Common myeloid progenitor, CD34-positive (primary cell): ENCODE data around the gene DQX1.

Experiments
- CTCF ChIA-PET: fragments of 350-600 bp; sonication (Branson Sonifier 250); formaldehyde crosslinking; loops from one replicate; lab custom pipeline; 2021; ENCODE audit warnings: antibody characterized with exemption; lab: Charles Lee
- POLR2A ChIA-PET: fragments of 350-600 bp; sonication (Branson Sonifier 250); formaldehyde crosslinking; loops from one replicate; lab custom pipeline; 2021; ENCODE audit warnings: antibody characterized with exemption; lab: Charles Lee
- DNase-seq, 3 donors: peaks; one replicate each; pipeline versions ENCODE4 v3.0.0 to v3.0.0-alpha.2; 2013
- H3K27ac ChIP-seq, 2 experiments: 1 replicate in 1 of 2; 2 replicates in 1 of 2; pipeline ENCODE4 v1.7.0; 2013; ENCODE audit warnings: inconsistent platforms in 2 of 2, low read length in 2 of 2, mild to moderate bottlenecking in 2 of 2, low read depth in 1 of 2, moderate library complexity in 1 of 2; ENCODE audit not compliant: severe bottlenecking in 2 of 2, insufficient read depth in 1 of 2, poor library complexity in 1 of 2
- H3K27me3 ChIP-seq, 5 experiments: replicated peaks in 2 of 5; 1 replicate in 3 of 5; 2 replicates in 2 of 5; pipeline versions ENCODE4 v1.6.1 to v1.7.0; 2013; ENCODE audit warnings: low read length in 4 of 5, mild to moderate bottlenecking in 2 of 5, moderate library complexity in 2 of 5, inconsistent platforms in 1 of 5; ENCODE audit not compliant: insufficient read depth in 5 of 5, control insufficient read depth in 4 of 5
- H3K36me3 ChIP-seq, 4 experiments: 1 replicate in 2 of 4; 2 replicates in 2 of 4; pipeline versions ENCODE4 v1.6.1 to v1.7.0; 2013; ENCODE audit warnings: low read length in 3 of 4, control low read depth in 1 of 4, mild to moderate bottlenecking in 1 of 4; ENCODE audit not compliant: control insufficient read depth in 4 of 4, insufficient read depth in 4 of 4
- H3K4me1 ChIP-seq, 4 experiments: 1 replicate in 3 of 4; 2 replicates in 1 of 4; pipeline versions ENCODE4 v1.6.1 to v1.7.1; 2013; ENCODE audit warnings: low read length in 3 of 4, mild to moderate bottlenecking in 3 of 4, control low read depth in 1 of 4, inconsistent platforms in 1 of 4, moderate library complexity in 1 of 4; ENCODE audit not compliant: control insufficient read depth in 4 of 4, insufficient read depth in 4 of 4; ENCODE audit errors: control extremely low read depth in 1 of 4
- H3K4me3 ChIP-seq, 7 experiments: 1 replicate in 4 of 7; 2 replicates in 3 of 7; pipeline versions ENCODE4 v1.5.1 to v1.7.0; 2013; ENCODE audit warnings: mild to moderate bottlenecking in 7 of 7, low read length in 6 of 7, moderate library complexity in 6 of 7, inconsistent platforms in 2 of 7, low read depth in 2 of 7, control low read depth in 1 of 7; ENCODE audit not compliant: insufficient read depth in 4 of 7, control insufficient read depth in 1 of 7; ENCODE audit errors: extremely low read depth in 1 of 7
- H3K9me3 ChIP-seq, 5 experiments: 1 replicate in 4 of 5; 2 replicates in 1 of 5; pipeline versions ENCODE4 v1.6.1 to v1.7.1; 2013; ENCODE audit warnings: low read length in 4 of 5, mild to moderate bottlenecking in 2 of 5, inconsistent platforms in 1 of 5, low read depth in 1 of 5, moderate library complexity in 1 of 5; ENCODE audit not compliant: control insufficient read depth in 4 of 5, insufficient read depth in 2 of 5; ENCODE audit errors: control extremely low read depth in 1 of 5
- WGBS: methylation state at CpG from one replicate; pipeline ENCODE4 v1.1.5; 2013; ENCODE audit not compliant: insufficient coverage; 5-methylcytosine and 5-hydroxymethylcytosine counted together

Gene DQX1

GRCh38 chr2:74533464-74533863 is 7.4 kb upstream of the DQX1 start:
- Histone ChIP-seq H3K9me3 (no peaks in the 10 kb centered on the region), H3K4me3 (no peak overlapping the region), H3K27ac (no peak overlapping the region), H3K36me3 (peaks cover 6 to 41% (median 19%) of the 10 kb centered on the region in 4 experiments), H3K4me1 (peaks cover 14 to 53% (median 28%) of the 10 kb centered on the region in 4 experiments), H3K27me3 (no peaks in the 10 kb centered on the region)
- no peak for DNase-seq
- ChIA-PET CTCF (interaction anchor here (1.3 to 13.7 kb wide), 9 partner anchors 11 to 76 kb away, joined by 5 to 210 read pairs (median 53); partner anchors contain the start of genes CCDC142, LBX2, PCGF1 and TTC31), POLR2A (no interaction called here)
- WGBS = 85% methylated on average over 2 of the region's 4 CpGs

GRCh38 chr2:74532222-74532621 is 6.2 kb upstream of the DQX1 start:
- peak; percentile 74 to 81 (median 80) for DNase-seq
- peaks cover 6 to 53% (median 25%) of the 10 kb centered on the region in 4 experiments for H3K4me1 ChIP-seq

GRCh38 chr2:74531666-74532065 is 5.6 kb upstream of the DQX1 start:
- Histone ChIP-seq H3K27me3 (no peaks in the 10 kb centered on the region), H3K4me3 (peak overlapping the region in 1 of 7 experiments; percentile 96), H3K27ac (no peak overlapping the region), H3K4me1 (peaks cover 6 to 48% (median 25%) of the 10 kb centered on the region in 4 experiments), H3K9me3 (no peaks in the 10 kb centered on the region), H3K36me3 (peaks cover 6 to 56% (median 28%) of the 10 kb centered on the region in 4 experiments)
- CTCF ChIA-PET = interaction anchor here (0.7 to 13.7 kb wide), 26 partner anchors 10 to 282 kb away, joined by 3 to 210 read pairs (median 5); partner anchors contain the start of genes C2orf81, CCDC142, LBX2 and MOGS
- POLR2A ChIA-PET = interaction anchor here (0.6 to 1.4 kb wide), 3 partner anchors 39 to 49 kb away, joined by 3 to 4 read pairs (median 4); partner anchors contain the start of genes CCDC142 and TTC31
- 78% methylated on average over 7 of the region's 7 CpGs for WGBS
- DNase-seq = no peak

More at GRCh38 chr2:74532222-74532621, 6.2 kb upstream of the DQX1 start:
- no peak overlapping the region for H3K4me3 ChIP-seq
- POLR2A ChIA-PET = interaction anchor here (0.6 to 1.4 kb wide), 3 partner anchors 29 to 45 kb away, joined by 3 to 4 read pairs (median 4); no protein-coding TSS in a partner anchor
- H3K27ac ChIP-seq = no peak overlapping the region
- H3K9me3 ChIP-seq = no peaks in the 10 kb centered on the region
- peaks cover 6 to 53% (median 23%) of the 10 kb centered on the region in 4 experiments for H3K36me3 ChIP-seq
- no peaks in the 10 kb centered on the region for H3K27me3 ChIP-seq
- CTCF ChIA-PET = interaction anchor here (0.7 to 13.7 kb wide), 26 partner anchors 9 to 282 kb away, joined by 3 to 210 read pairs (median 5); partner anchors contain the start of genes C2orf81, CCDC142, LBX2 and MRPL53

DNA sequence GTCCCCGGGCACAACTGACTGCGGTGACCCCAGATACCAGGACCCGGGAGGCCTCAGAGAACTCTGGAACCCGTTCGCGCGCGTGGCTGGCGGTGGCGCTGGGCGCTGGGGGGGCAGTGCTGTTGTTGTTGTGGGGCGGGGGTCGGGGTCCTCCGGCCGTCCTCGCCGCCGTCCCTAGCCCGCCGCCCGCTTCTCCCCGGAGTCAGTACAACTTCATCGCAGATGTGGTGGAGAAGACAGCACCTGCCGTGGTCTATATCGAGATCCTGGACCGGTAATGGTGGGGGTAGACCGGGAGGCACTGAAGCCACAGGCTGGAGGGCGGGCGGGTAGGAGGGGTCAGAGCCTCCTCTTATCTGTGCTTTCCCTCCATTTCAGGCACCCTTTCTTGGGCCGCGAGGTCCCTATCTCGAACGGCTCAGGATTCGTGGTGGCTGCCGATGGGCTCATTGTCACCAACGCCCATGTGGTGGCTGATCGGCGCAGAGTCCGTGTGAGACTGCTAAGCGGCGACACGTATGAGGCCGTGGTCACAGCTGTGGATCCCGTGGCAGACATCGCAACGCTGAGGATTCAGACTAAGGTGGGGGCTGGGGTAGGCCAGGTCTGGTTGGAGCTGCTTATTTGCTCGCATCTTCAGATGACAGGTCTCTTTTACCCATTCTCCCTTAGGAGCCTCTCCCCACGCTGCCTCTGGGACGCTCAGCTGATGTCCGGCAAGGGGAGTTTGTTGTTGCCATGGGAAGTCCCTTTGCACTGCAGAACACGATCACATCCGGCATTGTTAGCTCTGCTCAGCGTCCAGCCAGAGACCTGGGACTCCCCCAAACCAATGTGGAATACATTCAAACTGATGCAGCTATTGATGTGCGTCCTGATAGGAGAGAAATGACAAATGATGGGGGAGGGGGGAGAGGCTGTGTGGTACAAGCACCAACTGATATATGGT is 4.5 kb upstream of the DQX1 start:
- POLR2A ChIA-PET = interaction anchor here (1.3 to 2.7 kb wide), 3 partner anchors 16 to 72 kb away, joined by 3 to 15 read pairs (median 3); partner anchors contain the start of genes CCDC142, TLX2, TTC31 and WBP1
- Histone ChIP-seq H3K9me3 (no peaks in the 10 kb centered on the region), H3K27me3 (no peaks in the 10 kb centered on the region)

DNA sequence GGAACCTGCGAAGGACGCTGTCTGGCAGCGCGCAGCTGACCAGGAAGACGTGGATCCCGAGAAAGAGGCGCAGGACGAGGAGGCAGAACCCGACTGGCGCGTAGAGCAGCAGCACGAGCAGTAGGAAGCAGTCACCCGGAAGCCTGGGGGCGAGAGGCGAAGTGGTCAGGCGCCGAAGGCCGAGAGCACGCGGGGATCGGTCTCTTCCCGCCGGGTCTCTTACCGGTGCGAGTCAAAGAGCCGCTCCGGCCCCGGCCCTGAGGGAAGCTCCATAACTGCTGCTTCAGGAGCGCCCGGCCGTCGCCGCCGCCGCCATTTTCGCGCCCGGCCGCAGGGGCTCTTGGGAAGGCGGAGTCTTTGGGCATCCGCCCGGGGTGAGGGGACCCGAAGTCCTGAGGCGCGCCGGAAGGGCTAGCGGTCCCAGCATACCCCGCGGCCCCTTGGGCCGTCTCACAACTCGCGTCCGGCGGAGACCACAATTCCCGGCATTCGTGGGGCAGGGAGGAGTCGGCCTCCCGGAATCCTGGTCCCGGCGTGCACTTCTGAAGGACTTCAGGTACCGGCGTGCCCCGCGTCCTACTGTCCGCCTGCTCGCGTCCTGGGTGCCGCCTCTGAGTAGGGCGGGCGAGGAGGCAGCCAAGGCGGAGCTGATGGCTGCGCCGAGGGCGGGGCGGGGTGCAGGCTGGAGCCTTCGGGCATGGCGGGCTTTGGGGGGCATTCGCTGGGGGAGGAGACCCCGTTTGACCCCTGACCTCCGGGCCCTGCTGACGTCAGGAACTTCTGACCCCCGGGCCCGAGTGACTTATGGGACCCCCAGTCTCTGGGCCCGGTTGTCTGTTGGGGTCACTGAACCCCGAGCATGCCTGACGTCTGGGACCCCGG is 3.6 kb upstream of the DQX1 start, which contains the start of the genes AUP1 and HTRA2:
Gene AUP1 (minus strand): TSS at position 350 of the 882 bp plus-strand sequence. CDS start 77 bp downstream, at position 273.
Gene HTRA2 (plus strand): TSS at position 577 of the 882 bp plus-strand sequence. CDS start 74 bp downstream, at position 651.
- peak; percentile 76 to 87 (median 79) for DNase-seq
- H3K9me3 ChIP-seq = no peaks in the 10 kb centered on the region
- H3K4me3 ChIP-seq = peak within 1 kb of the TSS; percentile 77 to 96 (median 86)
- WGBS = under 1% methylated on average over 83 of the region's 87 CpGs
- ChIA-PET CTCF (interaction anchor here (1.0 to 13.7 kb wide), 8 partner anchors 8 to 72 kb away, joined by 3 to 210 read pairs (median 36); partner anchors contain the start of genes LBX2, PCGF1, TTC31 and WBP1), POLR2A (interaction anchor here (1.0 to 2.7 kb wide), 6 partner anchors 9 to 71 kb away, joined by 3 to 15 read pairs (median 4); partner anchors contain the start of genes CCDC142, TLX2, TTC31 and WBP1)
- peaks cover 6 to 43% (median 25%) of the 10 kb centered on the region in 4 experiments for H3K4me1 ChIP-seq
- H3K27ac ChIP-seq = peak within 1 kb of the TSS; percentile 80 to 86
- H3K36me3 ChIP-seq = peaks cover 13 to 68% (median 38%) of the 10 kb centered on the region in 4 experiments
- H3K27me3 ChIP-seq = no peaks in the 10 kb centered on the region

More for the DNA sequence above, 4.5 kb upstream of the DQX1 start:
- peak; percentile 70 to 87 (median 75) for DNase-seq
- H3K4me1 ChIP-seq = peaks cover 6 to 43% (median 25%) of the 10 kb centered on the region in 4 experiments
- H3K27ac ChIP-seq = peak overlapping the region; percentile 13 to 72
- peaks cover 13 to 68% (median 38%) of the 10 kb centered on the region in 4 experiments for H3K36me3 ChIP-seq
- 3% methylated on average over 35 of the region's 54 CpGs for WGBS
- CTCF ChIA-PET = interaction anchor here (1.2 to 13.7 kb wide), 15 partner anchors 9 to 151 kb away, joined by 3 to 210 read pairs (median 18); partner anchors contain the start of genes CCDC142, LBX2, MOGS and PCGF1
- peak overlapping the region; percentile 77 to 96 (median 86) for H3K4me3 ChIP-seq
